ENCODE data around the gene NECTIN4.
A peak's percentile ranks its signal among the peaks of the same experiment; 100 is the strongest.
"Not testable (repeated sequence)": the region's sequence is repeated elsewhere in the genome, so short reads cannot be mapped to it uniquely, and the experiment has no call there.

The NECTIN4 gene

DNA sequence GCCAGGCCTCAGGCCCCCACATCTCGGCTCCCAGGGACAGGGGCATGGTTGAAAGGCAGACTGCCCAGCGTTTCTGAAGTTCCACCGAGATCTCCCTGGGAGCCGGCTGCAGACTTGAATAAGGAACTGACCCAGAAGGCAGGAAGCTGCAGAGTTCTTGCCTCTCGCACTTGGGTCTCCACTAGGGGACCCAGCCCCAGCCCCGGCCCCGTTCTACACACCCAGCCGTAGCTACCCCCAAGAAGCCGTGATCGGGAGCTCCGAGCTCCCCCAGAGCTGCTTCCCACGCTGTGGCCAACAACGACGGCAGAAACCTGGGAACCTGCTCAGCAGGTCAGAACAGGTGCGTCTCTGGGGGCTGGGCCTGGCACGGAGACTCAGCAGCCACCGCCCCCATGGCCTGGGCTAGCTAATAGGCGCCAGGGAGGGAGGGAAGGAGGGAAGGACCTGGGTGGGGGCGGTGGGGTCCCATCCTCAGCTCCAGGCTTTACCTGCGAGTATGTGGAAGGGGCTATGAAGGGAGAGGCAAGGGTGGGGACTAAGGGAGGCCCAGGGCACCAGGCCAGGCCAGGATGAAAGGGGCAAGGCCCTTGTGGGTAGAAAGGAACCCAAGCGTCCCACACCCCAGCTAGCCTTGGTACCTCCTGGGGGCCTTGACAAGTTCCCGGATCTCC lies at the start of gene NECTIN4:
NECTIN4 (minus strand) TSS at position 308 of the 674 bp plus-strand sequence; CDS start at position 46, 262 bp downstream.
- no peak for DNase-seq (ENCODE audit: low read depth in 2 of 3, low spot score in 2 of 3)

DNA sequence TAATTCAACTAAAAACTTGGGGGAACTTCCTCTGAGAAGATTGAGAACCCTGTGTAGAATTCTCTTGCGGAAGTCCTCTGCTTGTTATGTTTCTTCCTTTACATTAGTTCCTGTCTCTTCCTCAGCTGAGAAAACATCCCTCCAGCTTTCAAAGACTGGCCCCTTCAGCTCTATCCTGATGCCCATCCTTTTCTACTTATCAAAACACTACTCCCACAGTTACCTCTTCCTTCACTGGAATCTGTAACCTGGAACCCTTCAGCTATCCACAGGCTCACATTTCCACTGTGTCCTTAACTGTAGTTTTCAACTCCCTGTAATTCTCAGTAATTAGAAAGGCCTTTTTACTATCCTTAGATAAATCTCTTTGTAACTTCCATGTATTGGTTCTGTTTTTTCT lies 49.1 kb upstream of the NECTIN4 start:
- DNase-seq (ENCODE audit: low read depth in 2 of 3, low spot score in 2 of 3) = no peak

DNA sequence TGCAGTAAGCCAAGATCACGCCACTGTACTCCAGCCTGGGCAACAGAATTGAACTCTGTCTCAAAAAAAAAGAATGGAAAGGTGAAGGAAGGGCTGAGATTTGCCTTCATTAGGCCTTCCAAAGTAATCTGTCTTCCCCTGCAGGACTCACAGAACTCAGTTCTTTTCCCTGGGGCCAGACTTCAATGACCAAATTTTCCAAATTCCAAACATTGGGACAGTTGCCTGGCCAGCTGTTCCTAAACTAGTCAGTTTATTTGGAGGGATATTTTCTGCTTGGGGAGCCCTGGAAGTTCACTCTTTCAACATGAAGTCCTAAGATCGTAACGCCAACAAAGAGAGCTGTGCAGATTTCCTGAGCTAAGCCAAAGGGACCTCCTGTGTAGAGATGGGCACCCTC lies 48.5 kb upstream of the NECTIN4 start:
- no peak for DNase-seq (ENCODE audit: low read depth in 2 of 3, low spot score in 2 of 3)

DNA sequence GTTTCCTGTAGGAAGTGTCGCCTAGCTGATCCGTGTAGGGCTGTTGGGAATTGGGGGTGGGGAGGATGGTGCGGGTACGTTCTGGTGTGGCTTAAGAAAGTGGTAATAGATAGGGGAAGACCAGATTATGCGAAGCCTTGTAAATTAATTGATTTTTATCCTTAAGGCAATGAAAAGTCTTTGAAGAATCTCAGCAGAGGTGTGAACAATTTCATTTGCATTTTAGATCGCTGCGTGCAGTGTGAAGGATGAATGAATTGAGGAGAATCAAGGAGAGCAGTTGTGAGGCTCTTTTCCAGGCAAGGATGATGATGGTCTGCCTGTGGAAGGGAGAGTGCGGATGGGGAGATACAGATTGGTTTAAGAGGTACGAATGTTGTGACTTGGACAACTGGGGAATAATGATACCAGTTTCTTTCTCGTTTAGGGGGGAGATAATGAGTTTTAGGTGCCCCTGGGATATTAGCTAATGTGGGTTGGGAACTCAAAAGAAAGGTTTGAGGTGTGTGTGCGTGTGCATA lies 43.9 kb upstream of the NECTIN4 start:
- DNase-seq (ENCODE audit: low read depth in 2 of 3, low spot score in 2 of 3) = no peak

DNA sequence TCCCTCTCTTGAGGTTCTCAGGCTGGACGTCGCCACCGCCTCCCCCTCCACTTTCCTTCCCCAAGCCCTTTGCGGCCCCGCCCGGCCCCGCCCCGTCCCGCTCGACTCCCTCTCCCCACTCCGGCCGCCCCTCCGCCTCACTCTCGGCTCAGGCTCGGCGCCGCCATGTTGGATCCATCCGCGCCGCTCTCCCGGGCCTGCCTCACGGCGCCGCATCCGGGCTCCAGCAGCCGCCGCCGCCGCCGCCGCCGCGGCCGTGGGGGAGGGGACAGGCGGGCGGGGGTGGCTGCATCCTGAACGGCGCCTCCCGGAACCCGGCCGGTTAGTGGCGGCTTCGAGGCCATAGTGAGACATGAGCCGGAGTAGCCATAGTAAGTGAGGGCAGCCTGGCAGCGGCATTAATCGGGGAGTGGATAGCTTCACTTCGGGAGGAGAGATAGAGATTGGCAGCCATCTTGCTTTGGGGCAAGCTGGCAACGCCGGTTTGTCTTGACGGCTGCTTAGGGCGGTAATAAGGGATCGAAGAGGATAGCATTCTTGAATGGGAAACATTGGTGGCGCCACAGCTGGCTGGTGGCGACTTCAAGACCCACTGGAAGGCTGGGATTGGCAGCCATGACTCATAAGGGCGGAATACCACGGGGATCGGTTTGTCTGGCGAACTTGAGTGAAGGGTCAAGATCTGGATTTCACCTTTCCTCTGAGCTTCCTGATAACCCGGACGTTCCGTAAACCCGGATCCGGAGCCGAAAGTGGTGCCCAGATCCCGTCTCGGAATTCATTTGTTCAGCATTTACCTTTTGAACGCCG lies 43.3 kb upstream of the NECTIN4 start, which contains the start of gene DEDD:
DEDD (minus strand) TSS at position 258 of the 810 bp plus-strand sequence. CDS start 8,205 bp downstream, outside the sequence.
- peak; percentile 68 to 79 (median 69) for DNase-seq (ENCODE audit: low read depth in 2 of 3, low spot score in 2 of 3)

DNA sequence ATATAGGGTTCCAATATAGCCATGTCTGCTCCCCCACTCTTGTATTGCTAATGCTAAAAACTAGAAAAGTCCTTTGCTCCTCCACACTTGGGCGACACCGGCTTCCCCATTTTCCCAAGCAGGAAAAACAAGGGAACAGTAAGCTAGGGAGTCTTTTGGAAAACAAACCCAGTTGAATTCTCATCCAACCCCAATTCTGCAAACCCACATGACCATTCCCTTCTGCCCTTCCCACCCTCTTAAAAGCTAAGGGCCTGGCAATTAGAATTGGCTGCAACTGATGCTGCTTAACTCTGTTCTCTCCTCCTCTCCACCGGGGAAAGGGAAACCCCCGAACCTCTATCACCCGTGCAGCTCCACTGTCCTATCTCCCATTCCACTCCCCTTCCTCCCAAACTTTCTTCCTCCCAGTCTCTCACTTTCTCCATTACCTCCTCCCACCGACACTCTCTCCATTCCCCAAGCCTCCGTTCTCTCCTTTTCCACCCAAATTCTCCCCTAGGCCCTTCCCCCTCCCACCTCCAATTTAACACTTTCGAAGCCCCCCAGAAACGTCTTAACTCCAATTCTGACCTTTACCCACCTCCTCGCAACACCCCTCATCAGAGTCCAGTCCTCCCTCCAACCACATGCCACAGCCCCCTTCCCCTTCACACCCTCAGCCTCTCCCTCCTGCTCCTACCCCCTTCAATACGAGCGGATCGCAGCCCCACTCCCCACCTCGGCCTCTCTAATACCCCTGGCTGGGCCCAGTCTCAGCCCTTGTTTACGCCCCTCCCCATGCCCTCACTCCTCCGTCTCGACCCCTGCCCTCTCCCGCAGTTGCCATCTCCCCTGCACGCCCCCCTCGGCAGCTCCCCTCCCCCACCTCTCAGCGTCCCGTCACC lies 42.4 kb upstream of the NECTIN4 start:
- DNase-seq (ENCODE audit: low read depth in 2 of 3, low spot score in 2 of 3) = no peak

DNA sequence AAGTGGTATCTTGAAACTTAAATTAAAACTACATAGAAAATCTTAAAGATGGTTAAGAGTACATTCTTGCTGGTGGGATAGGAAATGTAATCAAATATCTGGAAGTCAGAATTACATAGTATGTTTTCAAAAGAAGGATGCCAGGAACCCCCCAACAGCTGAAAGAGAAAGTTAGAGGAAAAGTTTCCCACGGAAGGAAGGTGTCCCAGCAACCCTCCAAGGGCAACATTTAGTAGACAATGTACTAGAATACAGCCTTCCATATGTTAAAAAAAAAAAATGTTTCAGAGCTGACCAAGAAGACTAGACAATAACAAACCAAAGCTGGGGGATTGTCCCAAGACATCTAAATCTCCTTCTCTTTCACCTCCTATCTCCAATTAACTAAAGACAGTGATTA lies 40.9 kb upstream of the NECTIN4 start:
- DNase-seq (ENCODE audit: low read depth in 2 of 3, low spot score in 2 of 3) = no peak

DNA sequence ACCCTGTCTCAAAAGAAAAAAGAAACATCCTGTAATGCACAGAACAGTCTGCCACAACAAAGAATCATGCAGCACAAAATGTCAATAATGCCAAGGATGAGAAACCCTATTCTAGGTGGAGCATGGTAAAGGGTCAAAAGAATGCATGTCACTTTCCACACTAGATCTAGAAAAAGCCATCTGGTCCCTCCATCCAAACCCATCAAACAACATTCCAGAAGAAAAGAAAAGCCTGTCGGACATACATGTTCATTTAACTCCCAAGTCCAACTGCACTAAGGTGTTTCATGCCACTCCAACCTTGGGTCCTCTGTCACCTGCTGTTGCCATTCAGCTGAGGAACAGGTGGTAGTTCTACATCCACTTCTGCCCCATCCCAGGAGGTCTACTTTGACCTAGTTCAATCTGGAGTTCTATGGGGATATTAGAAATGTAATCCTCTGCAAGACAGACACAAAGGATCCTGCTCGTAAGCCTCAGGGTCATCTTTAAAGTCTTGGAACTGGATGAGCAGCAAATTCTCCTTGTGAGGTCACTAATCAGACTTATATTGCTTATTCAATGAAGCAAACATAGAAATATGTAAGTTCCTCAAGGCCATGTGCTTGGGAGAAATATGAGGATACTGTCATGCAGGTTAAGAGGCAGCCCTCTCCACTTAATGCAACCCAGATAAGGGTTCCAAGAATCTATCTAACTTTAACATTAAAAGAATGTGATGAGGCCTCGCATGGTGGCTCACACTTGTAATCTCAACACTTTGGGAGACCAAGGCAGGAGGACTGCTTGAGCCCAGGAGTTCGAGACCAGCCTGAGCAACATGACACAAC lies 39.4 kb upstream of the NECTIN4 start:
- no peak for DNase-seq (ENCODE audit: low read depth in 2 of 3, low spot score in 2 of 3)

DNA sequence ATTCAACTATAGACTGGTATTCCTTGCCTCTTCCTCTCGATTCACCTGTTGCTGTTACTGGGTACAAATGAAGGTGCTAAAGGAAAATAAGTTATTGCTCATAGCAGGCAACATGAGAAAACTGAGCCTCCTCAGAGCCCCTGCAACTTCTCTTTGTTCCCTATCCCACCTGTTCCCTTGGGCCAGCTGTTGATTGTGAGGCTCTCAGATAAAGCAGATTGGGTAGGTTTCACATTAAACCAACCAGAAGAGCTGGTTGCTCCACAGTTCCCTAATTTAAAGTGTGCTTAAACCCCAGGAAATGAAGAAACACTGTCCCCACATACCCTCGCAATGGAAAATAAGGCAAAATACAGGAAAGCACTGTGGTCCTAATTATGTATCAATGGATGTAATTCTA lies 38.3 kb upstream of the NECTIN4 start:
- DNase-seq (ENCODE audit: low read depth in 2 of 3, low spot score in 2 of 3) = no peak

DNA sequence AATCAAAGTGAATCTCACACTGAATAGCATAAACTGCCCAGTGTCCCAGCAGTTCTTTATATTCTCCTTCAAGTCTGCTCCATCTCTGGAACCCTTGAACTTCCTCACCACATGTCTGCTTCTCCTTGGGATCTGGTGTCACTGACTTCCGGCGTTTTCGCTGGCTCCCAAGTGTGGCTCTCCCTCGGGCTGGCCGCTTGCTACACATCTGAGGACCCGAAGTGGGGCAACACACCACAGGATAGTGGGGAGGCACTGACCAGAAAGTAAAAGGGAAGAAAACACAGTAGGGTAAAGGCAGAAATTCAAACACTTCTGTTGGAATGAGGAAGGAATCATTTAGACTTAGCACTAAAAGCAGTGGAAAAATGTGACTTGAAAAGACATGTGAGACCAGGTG lies 33.6 kb upstream of the NECTIN4 start:
- DNase-seq (ENCODE audit: low read depth in 2 of 3, low spot score in 2 of 3) = no peak

DNA sequence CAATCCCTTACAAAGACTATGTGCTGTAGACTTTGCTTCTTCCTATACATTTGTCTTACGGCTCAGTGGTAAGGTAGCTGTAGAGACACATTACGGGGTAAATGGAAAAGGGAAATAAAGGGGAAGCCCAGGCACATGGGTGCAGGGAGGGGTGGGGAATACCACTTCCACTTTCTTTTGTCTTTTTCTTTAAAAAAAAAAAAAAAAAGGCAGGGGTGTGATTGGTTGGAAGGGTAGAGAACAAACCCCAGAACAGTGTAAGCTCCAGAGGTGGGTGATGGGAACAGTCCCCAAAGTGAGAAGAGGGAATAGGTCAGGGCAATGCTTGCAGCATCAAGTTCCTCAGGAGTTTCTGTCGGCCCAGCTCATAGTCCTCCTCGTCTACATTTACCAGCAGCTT lies 32.5 kb upstream of the NECTIN4 start:
- DNase-seq (ENCODE audit: low read depth in 2 of 3, low spot score in 2 of 3) = no peak

DNA sequence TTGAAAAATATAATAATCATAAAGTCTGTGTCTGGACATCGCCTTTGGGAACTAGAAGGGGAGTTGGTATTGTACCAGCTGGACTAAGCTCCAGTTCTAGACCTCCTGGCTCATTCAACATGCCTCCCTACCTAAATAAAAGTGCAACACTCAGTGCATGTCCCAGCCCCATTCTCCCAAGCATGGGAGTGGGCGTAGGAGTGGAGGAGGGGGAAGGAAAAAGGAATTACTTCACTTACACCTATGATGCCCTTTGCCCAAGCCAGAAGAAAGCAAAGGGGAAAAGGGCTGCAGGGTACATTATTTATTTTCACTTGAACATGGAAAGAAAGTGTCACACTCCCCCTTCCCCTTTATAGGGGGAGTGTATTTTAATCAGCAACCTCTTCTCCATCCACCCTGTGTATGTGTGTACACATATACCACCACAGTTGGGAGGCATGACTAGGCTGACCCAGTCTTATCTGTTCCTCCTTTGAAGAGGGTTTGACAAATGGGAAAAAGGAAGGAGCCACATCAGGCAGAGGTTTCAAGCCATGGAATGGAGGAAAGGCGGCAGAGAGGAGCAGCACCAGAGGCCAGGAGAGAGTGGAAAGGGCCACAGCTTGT lies 31.8 kb upstream of the NECTIN4 start:
- DNase-seq (ENCODE audit: low read depth in 2 of 3, low spot score in 2 of 3) = no peak

DNA sequence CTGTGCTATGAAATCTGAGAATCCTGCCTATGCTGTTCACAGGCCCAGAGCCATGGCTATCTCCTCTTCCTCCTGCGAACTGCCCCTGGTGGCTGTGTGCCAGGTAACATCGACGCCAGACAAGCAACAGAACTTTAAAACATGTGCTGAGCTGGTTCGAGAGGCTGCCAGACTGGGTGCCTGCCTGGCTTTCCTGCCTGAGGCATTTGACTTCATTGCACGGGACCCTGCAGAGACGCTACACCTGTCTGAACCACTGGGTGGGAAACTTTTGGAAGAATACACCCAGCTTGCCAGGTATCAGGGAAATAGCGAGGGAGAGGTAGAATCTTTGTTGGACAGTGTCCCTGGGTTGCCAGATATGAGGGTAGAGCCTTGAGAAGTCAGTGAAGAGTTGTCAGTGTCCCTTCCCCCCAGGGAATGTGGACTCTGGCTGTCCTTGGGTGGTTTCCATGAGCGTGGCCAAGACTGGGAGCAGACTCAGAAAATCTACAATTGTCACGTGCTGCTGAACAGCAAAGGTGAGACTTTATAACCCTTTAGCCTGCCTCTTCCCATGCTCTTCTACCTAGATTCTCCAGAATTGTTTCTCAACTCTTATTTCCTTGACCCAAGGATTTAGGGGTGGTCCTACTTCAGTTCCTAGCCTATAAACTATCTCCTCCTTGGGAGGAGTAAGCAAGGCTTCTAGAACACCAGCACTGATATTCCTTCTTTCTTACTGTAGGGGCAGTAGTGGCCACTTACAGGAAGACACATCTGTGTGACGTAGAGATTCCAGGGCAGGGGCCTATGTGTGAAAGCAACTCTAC lies 29.9 kb upstream of the NECTIN4 start:
- DNase-seq (ENCODE audit: low read depth in 2 of 3, low spot score in 2 of 3) = no peak

DNA sequence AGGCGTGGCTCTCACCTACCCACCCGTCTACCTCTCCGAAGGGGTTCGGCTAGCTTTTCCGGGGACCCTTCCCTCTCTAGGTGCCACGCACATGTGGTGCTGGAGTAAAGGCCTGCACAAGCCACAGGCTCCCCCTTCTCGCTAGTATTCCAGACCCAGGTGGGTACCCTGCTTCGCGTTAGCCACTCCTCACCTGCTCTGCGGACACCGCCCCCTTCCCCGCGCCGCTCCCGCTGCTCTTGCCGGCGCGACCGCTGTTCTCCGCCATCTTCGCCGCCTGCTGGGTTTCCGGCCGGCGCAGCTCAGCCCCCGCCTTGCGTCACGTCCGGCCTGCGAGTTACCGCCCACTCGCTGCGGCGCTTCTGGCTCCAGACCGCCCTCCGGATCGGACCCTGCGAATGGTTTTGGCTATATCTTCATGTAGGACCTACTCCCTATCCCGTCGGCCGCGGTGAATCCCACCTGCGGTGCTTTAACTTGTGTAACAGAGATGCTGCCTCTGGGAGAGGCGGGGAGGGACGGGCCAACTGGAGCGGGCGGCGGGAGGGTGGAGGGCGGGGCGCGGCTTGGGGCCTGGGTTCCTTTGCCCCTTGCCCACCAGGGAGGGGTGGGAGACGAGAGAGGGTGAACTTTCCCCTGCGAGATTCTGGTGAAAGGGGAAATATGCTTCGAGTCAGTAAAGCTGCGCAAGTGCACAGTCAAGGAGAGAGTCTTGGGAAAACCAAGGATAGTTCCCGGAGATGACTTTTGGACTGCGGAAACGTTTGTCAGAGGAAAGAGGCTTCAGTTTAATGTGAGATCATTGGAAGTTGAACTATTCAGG lies 28.6 kb upstream of the NECTIN4 start, which contains the start of the genes NIT1 and PFDN2:
NIT1 (plus strand) TSS at position 347 of the 823 bp plus-strand sequence; CDS start at position 419, 72 bp downstream.
PFDN2 (minus strand) TSS at position 279 of the 823 bp plus-strand sequence; CDS start at position 268, 11 bp downstream.
- peak; percentile 74 to 78 (median 78) for DNase-seq (ENCODE audit: low read depth in 2 of 3, low spot score in 2 of 3)

DNA sequence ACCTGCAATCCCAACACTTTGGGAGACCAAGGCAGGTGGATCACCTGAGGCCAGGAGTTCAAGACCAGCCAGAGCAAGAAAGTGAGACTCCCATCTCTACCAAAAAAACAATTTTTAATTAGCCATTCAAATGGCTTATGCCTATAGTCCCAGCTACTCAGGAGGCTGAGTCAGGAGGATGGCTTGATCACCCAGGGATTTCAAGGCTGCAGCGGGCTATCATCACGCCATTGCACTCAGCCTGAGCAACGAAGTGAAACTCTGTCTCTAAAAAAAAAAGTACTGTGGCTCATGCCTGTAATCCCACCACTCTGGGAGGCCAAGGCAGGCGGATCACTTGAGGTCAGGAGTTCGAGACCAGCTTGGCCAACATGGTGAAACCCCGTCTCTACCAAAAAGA lies 26.6 kb upstream of the NECTIN4 start:
- DNase-seq (ENCODE audit: low read depth in 2 of 3, low spot score in 2 of 3) = not testable (repeated sequence)

DNA sequence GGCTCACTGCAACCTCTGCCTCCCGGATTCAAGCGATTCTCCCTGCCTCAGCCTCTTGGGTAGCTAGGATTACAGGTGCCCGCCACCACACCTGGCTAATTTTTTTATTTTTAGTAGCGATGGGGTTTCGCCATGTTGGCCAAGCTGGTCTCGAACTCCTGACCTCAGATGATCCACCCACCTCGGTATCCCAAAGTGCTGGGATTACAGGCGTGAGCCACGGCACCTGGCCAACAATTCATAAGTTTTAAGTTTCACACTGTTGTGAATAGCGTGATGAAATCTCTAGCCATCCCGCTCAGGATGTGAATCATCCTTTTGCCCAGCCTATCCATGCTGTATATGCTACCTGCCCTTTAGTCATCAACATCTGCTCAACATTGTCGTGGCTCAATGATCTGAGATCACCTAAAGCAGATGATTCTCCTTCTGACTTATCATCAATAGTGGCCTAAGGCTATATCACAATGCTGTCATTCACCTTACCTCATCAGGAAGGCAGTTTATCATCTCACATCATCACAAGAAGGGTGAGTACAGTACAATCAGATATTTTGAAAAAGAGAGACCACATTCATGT lies 25.9 kb upstream of the NECTIN4 start:
- DNase-seq (ENCODE audit: low read depth in 2 of 3, low spot score in 2 of 3) = no peak

DNA sequence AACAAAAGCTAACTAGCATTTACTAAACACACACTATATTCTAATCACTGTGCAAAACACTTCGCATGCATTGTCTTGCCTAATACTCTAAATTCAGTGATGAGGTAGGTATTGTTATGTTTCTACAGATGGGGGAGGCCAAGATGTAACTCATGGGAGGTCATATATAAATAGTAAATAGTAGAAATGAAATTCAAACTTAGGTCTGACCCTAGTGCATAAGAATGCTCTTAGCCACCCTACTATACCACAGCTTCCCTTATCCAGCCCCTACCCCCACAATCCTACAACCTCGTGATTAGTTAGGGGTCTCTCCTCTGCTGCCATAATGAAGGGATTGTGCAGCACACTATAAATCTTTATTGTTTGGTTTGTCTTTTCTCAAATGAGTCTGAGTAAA lies 25.2 kb upstream of the NECTIN4 start:
- DNase-seq (ENCODE audit: low read depth in 2 of 3, low spot score in 2 of 3) = no peak

DNA sequence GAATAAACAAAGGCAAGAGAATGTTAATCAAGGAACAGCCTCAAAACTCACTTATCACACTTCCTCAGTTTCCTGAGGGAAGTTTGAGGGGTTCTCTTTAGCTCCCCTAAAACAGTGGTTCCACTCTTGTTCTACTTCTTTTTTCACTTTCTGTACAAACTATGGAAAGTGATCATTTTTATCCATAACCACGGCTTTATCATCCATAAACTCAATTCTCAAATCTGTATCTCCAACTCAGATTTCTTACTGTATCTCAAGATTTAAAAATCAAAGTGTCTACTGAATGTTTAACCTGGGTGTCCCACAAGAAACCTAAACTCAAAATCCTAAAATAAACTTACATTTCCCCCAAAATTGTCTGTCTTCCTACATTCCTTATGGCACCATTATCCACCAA lies 24.6 kb upstream of the NECTIN4 start:
- DNase-seq (ENCODE audit: low read depth in 2 of 3, low spot score in 2 of 3) = no peak

Data from activated CD8-positive, alpha-beta memory T cell treated with anti-CD3 and anti-CD28 coated beads for 48 hours (primary cell).